BE2C (cell line): ENCODE data around the gene NABP1.

Experiments used
- DNase-seq: peaks from one replicate; pipeline ENCODE4 v3.0.0-alpha.2; 2020
- H3K27me3 ChIP-seq: fragments of 250-450 bp; sonication (Bioruptor Pico); 2 replicates; pipeline ENCODE4 v1.5.1; 2020; ENCODE audit warnings: mild to moderate bottlenecking
- H3K36me3 ChIP-seq: fragments of 250-450 bp; sonication (Bioruptor Pico); 2 replicates; pipeline ENCODE4 v1.5.1; 2020; ENCODE audit warnings: mild to moderate bottlenecking
- H3K4me1 ChIP-seq: fragments of 250-450 bp; sonication (Bioruptor Pico); 2 replicates; pipeline ENCODE4 v1.5.1; 2020
- H3K4me3 ChIP-seq: 2 replicates; pipeline ENCODE4 v1.5.1; 2011; ENCODE audit warnings: low read depth, low read length
- H3K9me3 ChIP-seq: fragments of 250-450 bp; sonication (Bioruptor Pico); 2 replicates; pipeline ENCODE4 v1.5.1; 2020
- TF ChIP-seq, protein P1 (sequence below): IDR thresholded peaks from 2 replicates; pipeline ENCODE4 v1.5.1; 2012; ENCODE audit warnings: mild to moderate bottlenecking, low read depth, low read length

Gene NABP1

DNA sequence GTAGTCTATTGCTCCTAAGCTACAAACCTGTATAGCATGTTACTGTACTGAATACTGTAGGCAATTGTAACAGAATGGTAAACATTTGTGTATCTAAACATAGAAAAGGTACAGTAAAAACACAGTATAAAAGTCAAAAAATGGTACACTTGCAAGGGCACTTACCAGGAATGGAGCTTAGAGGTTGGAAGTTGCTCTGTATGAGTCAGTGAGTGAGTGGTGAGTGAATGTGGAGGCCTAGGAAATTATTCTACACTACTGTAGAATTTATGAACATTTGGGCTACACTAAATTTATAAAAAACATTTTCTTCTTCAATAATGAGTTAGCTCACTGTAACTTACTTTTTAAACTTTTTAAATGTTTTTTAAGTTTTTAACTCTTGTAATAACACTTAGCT, 19.0 kb downstream of the NABP1 start:
- Histone ChIP-seq H3K9me3 (no peaks in the 10 kb centered on the region), H3K4me3 (no peak overlapping the region), H3K4me1 (no peaks in the 10 kb centered on the region; the same call in 1 of the 2 replicates), H3K36me3 (no peaks in the 10 kb centered on the region), H3K27me3 (no peaks in the 10 kb centered on the region)
- no peak for DNase-seq
- TF ChIP-seq, protein P1, sequence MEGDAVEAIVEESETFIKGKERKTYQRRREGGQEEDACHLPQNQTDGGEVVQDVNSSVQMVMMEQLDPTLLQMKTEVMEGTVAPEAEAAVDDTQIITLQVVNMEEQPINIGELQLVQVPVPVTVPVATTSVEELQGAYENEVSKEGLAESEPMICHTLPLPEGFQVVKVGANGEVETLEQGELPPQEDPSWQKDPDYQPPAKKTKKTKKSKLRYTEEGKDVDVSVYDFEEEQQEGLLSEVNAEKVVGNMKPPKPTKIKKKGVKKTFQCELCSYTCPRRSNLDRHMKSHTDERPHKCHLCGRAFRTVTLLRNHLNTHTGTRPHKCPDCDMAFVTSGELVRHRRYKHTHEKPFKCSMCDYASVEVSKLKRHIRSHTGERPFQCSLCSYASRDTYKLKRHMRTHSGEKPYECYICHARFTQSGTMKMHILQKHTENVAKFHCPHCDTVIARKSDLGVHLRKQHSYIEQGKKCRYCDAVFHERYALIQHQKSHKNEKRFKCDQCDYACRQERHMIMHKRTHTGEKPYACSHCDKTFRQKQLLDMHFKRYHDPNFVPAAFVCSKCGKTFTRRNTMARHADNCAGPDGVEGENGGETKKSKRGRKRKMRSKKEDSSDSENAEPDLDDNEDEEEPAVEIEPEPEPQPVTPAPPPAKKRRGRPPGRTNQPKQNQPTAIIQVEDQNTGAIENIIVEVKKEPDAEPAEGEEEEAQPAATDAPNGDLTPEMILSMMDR, result no peak

DNA sequence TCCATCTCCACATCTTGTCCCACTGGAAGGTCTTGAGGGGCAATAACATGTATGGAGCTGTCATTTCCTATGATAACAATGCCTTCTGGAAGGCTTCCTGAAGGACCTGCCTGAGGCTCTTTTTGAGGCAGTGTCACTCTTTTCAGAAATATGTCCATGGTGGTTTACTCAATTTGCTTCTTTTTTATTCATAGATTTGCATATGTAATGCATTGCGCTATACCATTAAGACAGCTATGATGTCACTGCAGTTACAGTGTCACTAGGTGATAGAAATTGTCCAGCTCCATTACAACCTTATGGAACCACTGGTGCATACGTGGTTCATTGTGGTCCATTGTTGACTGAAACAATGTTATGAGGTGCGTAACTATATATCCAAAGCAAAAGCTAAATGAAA, 19.9 kb downstream of the NABP1 start:
- no peak overlapping the region for H3K4me3 ChIP-seq
- no peaks in the 10 kb centered on the region; the same call in 1 of the 2 replicates for H3K4me1 ChIP-seq
- H3K36me3 ChIP-seq, result no peaks in the 10 kb centered on the region
- TF ChIP-seq, protein P1, result no peak
- DNase-seq, result no peak
- H3K9me3 ChIP-seq, result no peaks in the 10 kb centered on the region
- no peaks in the 10 kb centered on the region for H3K27me3 ChIP-seq

GRCh38 chr2:191699341-191699945, 21.5 kb downstream of the NABP1 start:
- no peak for DNase-seq
- Histone ChIP-seq H3K4me3 (no peak overlapping the region), H3K9me3 (no peaks in the 10 kb centered on the region), H3K36me3 (no peaks in the 10 kb centered on the region), H3K4me1 (no peaks in the 10 kb centered on the region; the same call in 1 of the 2 replicates), H3K27me3 (no peaks in the 10 kb centered on the region)
- TF ChIP-seq, protein P1, result no peak

GRCh38 chr2:191701029-191701428, 23.1 kb downstream of the NABP1 start:
- TF ChIP-seq, protein P1, result no peak
- no peaks in the 10 kb centered on the region for H3K36me3 ChIP-seq
- no peak for DNase-seq
- H3K9me3 ChIP-seq, result no peaks in the 10 kb centered on the region
- H3K4me3 ChIP-seq, result no peak overlapping the region
- no peaks in the 10 kb centered on the region for H3K4me1 ChIP-seq
- no peaks in the 10 kb centered on the region for H3K27me3 ChIP-seq

DNA sequence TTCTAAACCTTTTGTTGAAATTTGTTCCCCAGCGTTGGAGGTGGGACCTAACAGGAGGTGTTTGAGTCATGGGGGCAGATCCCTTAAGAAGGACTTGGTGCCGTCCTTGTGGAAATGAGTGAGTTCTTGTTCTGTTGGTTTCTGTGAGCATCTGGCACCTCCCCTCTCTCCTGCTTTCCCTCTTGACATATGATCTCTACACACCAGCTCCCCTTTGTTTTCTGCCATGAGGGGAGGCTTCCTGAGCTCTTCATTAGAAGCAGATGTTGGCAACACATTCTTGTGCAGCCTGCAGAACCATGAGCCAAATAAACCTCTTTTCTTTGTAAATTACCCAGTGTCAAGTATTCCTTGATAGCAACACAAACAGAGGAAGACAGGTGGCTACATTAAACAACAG, 23.8 kb downstream of the NABP1 start:
- no peak for DNase-seq
- TF ChIP-seq, protein P1, result no peak

DNA sequence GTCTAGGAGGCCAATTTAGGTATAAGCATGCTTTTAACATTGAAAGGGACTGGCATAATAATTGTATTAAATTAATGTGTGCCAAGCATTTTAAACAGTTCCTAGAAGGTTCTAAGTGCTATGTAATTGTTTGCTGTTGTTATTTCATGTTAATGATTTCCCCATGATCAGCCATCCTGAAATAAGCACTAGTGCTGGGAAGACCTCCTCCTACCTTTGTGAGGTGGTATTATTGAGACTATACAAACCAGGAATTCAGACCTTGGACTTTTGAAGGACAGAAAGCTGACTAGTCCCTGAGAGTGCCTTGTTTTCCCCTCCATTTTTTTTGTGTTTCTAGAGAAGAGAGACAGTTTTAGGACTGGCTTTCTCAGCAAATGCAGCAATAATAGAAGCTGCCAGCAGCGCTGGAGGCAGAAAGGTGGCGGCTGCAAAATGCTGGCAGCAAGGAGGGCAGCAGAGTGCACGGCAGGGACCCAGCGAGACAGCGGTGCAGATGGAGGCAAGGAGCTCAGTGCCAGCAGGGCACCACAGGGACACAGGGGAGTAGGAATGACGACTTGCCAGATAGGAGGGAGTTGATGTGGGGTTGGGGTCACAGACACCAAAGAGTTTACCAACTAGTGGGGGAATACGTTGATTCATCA, 25.3 kb downstream of the NABP1 start:
- Histone ChIP-seq H3K9me3 (no peaks in the 10 kb centered on the region), H3K4me3 (peak overlapping the region; percentile 25), H3K4me1 (no peaks in the 10 kb centered on the region), H3K27me3 (no peaks in the 10 kb centered on the region), H3K36me3 (no peaks in the 10 kb centered on the region)
- DNase-seq, result no peak
- TF ChIP-seq, protein P1, result 0 out of 2 replicates have a peak, but pooled peaks have one; percentile 6

More for the DNA sequence above, 23.8 kb downstream of the NABP1 start:
- Histone ChIP-seq H3K4me3 (no peak overlapping the region), H3K27me3 (no peaks in the 10 kb centered on the region), H3K36me3 (no peaks in the 10 kb centered on the region), H3K4me1 (no peaks in the 10 kb centered on the region), H3K9me3 (no peaks in the 10 kb centered on the region)
